IMR-90 (cell line): ENCODE measurements around the gene ZNF286A. TPM values are rescaled to one million over a fixed set of nuclear protein-coding genes. Genes with fewer than 3 reads are reported as not detected.

ENCODE experiments used
- ATAC-seq: fragments of 200-7000 bp; cut with Tn5 transposase; 2 replicates; pipeline ENCODE4 v1.9.1; 2020; ENCODE audit warnings: low read depth, mild to moderate bottlenecking, moderate library complexity
- BruUV-seq: library from RNA; stranded (reverse); fragments of 400-500 nt; replicated peaks from 2 replicates; lab custom pipeline; 2021; lab: Mats Ljungman, UMichigan
- CTCF ChIA-PET: fragments of 300-600 bp; formaldehyde crosslinking; extraction: SDS; loops from one replicate; lab custom pipeline; 2021; ENCODE audit warnings: antibody characterized with exemption; lab: Yijun Ruan, JAX
- POLR2A ChIA-PET: fragments of 300-600 bp; sonication (Branson Sonifier 250); formaldehyde crosslinking; loops from one replicate; lab custom pipeline; 2022; ENCODE audit warnings: antibody characterized with exemption; ENCODE audit not compliant: unreplicated experiment; lab: Charles Lee
- DNase-seq: peaks from one replicate; pipeline ENCODE4 v3.0.0; 2013
- H2AFZ ChIP-seq: replicated peaks from 2 replicates; pipeline ENCODE3; 2013; ENCODE audit warnings: low read length, mild to moderate bottlenecking; ENCODE audit not compliant: poor library complexity
- H2AK5ac ChIP-seq: 2 replicates; pipeline ENCODE4 v1.6.1; 2013; ENCODE audit warnings: low read depth, low read length, inconsistent platforms
- H2AK9ac ChIP-seq: replicated peaks from 2 replicates; pipeline ENCODE3; 2013; ENCODE audit warnings: mild to moderate bottlenecking, low read depth, low read length, moderate library complexity; ENCODE audit not compliant: poor library complexity
- H2BK120ac ChIP-seq: 2 replicates; pipeline ENCODE4 v1.6.1; 2013; ENCODE audit warnings: low read depth, low read length, inconsistent platforms
- H2BK15ac ChIP-seq: 3 replicates; pipeline ENCODE4 v1.6.1; 2013; ENCODE audit warnings: low read depth, low read length, inconsistent platforms
- H2BK20ac ChIP-seq: 2 replicates; pipeline ENCODE4 v1.6.1; 2013; ENCODE audit warnings: low read depth, mild to moderate bottlenecking, inconsistent platforms, low read length, moderate library complexity
- H2BK5ac ChIP-seq: 2 replicates; pipeline ENCODE4 v1.6.1; 2013; ENCODE audit warnings: mild to moderate bottlenecking, low read depth, low read length, inconsistent platforms; ENCODE audit not compliant: poor library complexity, severe bottlenecking
- H3K14ac ChIP-seq: replicated peaks from 2 replicates; pipeline ENCODE4 v1.6.1; 2013; ENCODE audit warnings: low read depth, low read length, inconsistent platforms
- H3K18ac ChIP-seq: 2 replicates; pipeline ENCODE4 v1.6.1; 2013; ENCODE audit warnings: low read depth, low read length, control low read depth
- H3K23ac ChIP-seq: 2 replicates; pipeline ENCODE4 v1.6.1; 2013; ENCODE audit warnings: low read depth, low read length, inconsistent platforms
- H3K27ac ChIP-seq: 2 replicates; pipeline ENCODE4 v1.5.1; 2013; ENCODE audit warnings: mild to moderate bottlenecking, control low read depth, low read length; ENCODE audit not compliant: insufficient read depth
- H3K27me3 ChIP-seq: 2 replicates; pipeline ENCODE4 v1.6.1; 2013; ENCODE audit warnings: low read length; ENCODE audit not compliant: control insufficient read depth, insufficient read depth
- H3K36me3 ChIP-seq: 2 replicates; pipeline ENCODE4 v1.6.1; 2013; ENCODE audit warnings: low read length, mixed read lengths; ENCODE audit not compliant: control insufficient read depth, insufficient read depth
- H3K4ac ChIP-seq: 2 replicates; pipeline ENCODE4 v1.6.1; 2013; ENCODE audit warnings: low read depth, low read length, inconsistent platforms
- H3K4me1 ChIP-seq: 2 replicates; pipeline ENCODE4 v1.6.1; 2013; ENCODE audit warnings: low read length, mixed read lengths; ENCODE audit not compliant: control insufficient read depth, insufficient read depth
- H3K4me2 ChIP-seq: 2 replicates; pipeline ENCODE4 v1.6.1; 2013; ENCODE audit warnings: low read depth, mild to moderate bottlenecking, control low read depth, low read length, moderate library complexity
- H3K4me3 ChIP-seq: 2 replicates; pipeline ENCODE4 v1.5.1; 2013; ENCODE audit warnings: low read depth, mild to moderate bottlenecking, control low read depth, low read length, moderate library complexity; ENCODE audit not compliant: insufficient read depth
- H3K56ac ChIP-seq: 2 replicates; pipeline ENCODE4 v1.6.1; 2013; ENCODE audit warnings: low read length, inconsistent platforms; ENCODE audit not compliant: insufficient read depth; ENCODE audit errors: extremely low read depth
- H3K79me1 ChIP-seq, 2 experiments: 2 replicates each; pipeline ENCODE4 v1.6.1; 2013; ENCODE audit warnings: low read length in 2 of 2, inconsistent platforms in 1 of 2, low read depth in 1 of 2
- H3K9ac ChIP-seq: 2 replicates; pipeline ENCODE4 v1.6.1; 2013; ENCODE audit warnings: low read depth, low read length, control low read depth
- H3K9me1 ChIP-seq: 2 replicates; pipeline ENCODE4 v1.6.1; 2013; ENCODE audit warnings: low read length, inconsistent platforms; ENCODE audit not compliant: insufficient read depth
- H3K9me3 ChIP-seq: 2 replicates; pipeline ENCODE4 v1.6.1; 2013; ENCODE audit warnings: low read length; ENCODE audit not compliant: control insufficient read depth, insufficient read depth
- H4K20me1 ChIP-seq: 2 replicates; pipeline ENCODE4 v1.6.1; 2013; ENCODE audit warnings: low read length, inconsistent platforms; ENCODE audit not compliant: insufficient read depth
- H4K5ac ChIP-seq: 2 replicates; pipeline ENCODE4 v1.6.1; 2013; ENCODE audit warnings: mild to moderate bottlenecking, low read depth, low read length, control low read depth
- H4K8ac ChIP-seq, 2 experiments: 2 replicates each; pipeline ENCODE4 v1.6.1; 2013; ENCODE audit warnings: low read depth in 2 of 2, low read length in 2 of 2, control low read depth in 1 of 2, inconsistent platforms in 1 of 2
- H4K91ac ChIP-seq: 2 replicates; pipeline ENCODE4 v1.6.1; 2013; ENCODE audit warnings: low read depth, low read length, inconsistent platforms; ENCODE audit not compliant: insufficient read depth
- CTCF ChIP-seq: conservative IDR thresholded peaks from 2 replicates; pipeline ENCODE4 v1.5.1; 2012; ENCODE audit warnings: mild to moderate bottlenecking, low read depth, low read length, improper control_type of control experiment
- NFE2L2 ChIP-seq: fragments of 150-350 bp; IDR thresholded peaks from 2 replicates; pipeline ENCODE4 v1.6.1; 2016; ENCODE audit warnings: low read depth, mild to moderate bottlenecking, low read length
- WGBS, 2 experiments: methylation state at CpG; one replicate each; pipeline versions ENCODE4 v1.1.5 to v1.1.7; 2013; ENCODE audit warnings: missing lambda C conversion rate in 2 of 2; ENCODE audit not compliant: insufficient read length in 1 of 2; ENCODE audit errors: extremely low coverage in 2 of 2; 5-methylcytosine and 5-hydroxymethylcytosine counted together
- dilution Hi-C: fragments of 300-500 bp; cut with HindIII; formaldehyde crosslinking; loops from one replicate; pipeline ENCODE4 v1.14.3; 2018; ENCODE audit warnings: low sequenced_read_pairs; ENCODE audit not compliant: unreplicated experiment
- in situ Hi-C: fragments of 300-500 bp; cut with MboI; formaldehyde crosslinking; loops from 3 replicates; pipeline ENCODE4 v1.14.3; 2019; ENCODE audit warnings: low sequenced_read_pairs, inconsistent platforms, mixed read lengths
- intact Hi-C: fragments of 100-400 bp; cut with micrococcal nuclease; formaldehyde crosslinking; loops from 2 replicates; pipeline ENCODE4 v1.10.0; 2022
- polyA plus RNA-seq, 3 experiments: library from polyadenylated mRNA; depleted of rRNA; stranded (reverse); fragments of >200 nt; gene quantifications; 2 replicates each; pipeline ENCODE4 v1.2.3, GENCODE V29; 2012; ENCODE audit warnings: low replicate concordance in 1 of 3
- total RNA-seq: library from RNA; depleted of rRNA; stranded (reverse); fragments of >200 nt; gene quantifications from 2 replicates; pipeline ENCODE4 v1.2.3, GENCODE V29; 2012
- TF ChIP-seq, protein P1 (sequence below): fragments of 150-350 bp; IDR thresholded peaks from 2 replicates; pipeline ENCODE4 v1.6.1; 2016; ENCODE audit warnings: low read depth, mild to moderate bottlenecking, low read length, moderate library complexity, borderline replicate concordance

Gene ZNF286A
- total and polyA plus RNA-seq, 2 of the 4 experiments (the other 2 are of a cell fraction): 19.8 to 37.6 TPM

- no peaks in the 10 kb centered on the region for H3K36me3 ChIP-seq
- H3K56ac ChIP-seq: peak overlapping the region; percentile 67; the same call in 1 of the 2 replicates
- peak overlapping the region; percentile 86 for H2BK120ac ChIP-seq
- peak overlapping the region; percentile 87 for H3K14ac ChIP-seq
- H3K27ac ChIP-seq: peak overlapping the region; percentile 83
- peak overlapping the region; percentile 93 for H4K91ac ChIP-seq
- H3K4ac ChIP-seq: peak overlapping the region; percentile 97
- H3K9ac ChIP-seq: peak overlapping the region; percentile 68
- TF ChIP-seq, protein P1, sequence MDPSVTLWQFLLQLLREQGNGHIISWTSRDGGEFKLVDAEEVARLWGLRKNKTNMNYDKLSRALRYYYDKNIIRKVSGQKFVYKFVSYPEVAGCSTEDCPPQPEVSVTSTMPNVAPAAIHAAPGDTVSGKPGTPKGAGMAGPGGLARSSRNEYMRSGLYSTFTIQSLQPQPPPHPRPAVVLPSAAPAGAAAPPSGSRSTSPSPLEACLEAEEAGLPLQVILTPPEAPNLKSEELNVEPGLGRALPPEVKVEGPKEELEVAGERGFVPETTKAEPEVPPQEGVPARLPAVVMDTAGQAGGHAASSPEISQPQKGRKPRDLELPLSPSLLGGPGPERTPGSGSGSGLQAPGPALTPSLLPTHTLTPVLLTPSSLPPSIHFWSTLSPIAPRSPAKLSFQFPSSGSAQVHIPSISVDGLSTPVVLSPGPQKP: no peak
- TF ChIP-seq CTCF: no peak
- TF ChIP-seq NFE2L2: no peak
- in situ Hi-C loops: loop anchor here (25.0 kb wide), 1 partner anchor 389 kb away; the partner anchor contains the start of gene PMP22
- H3K4me1 ChIP-seq: peaks cover 14% of the 10 kb centered on the region
- no peaks in the 10 kb centered on the region for H4K20me1 ChIP-seq
- CTCF ChIA-PET: interaction anchor here (0.9 kb wide), 1 partner anchor 347 kb away, joined by 4 read pairs; no protein-coding TSS in a partner anchor
- no peak for DNase-seq
- intact Hi-C loops: loop anchor here (5.0 kb wide), 1 partner anchor 394 kb away; no protein-coding TSS in a partner anchor
- no peaks in the 10 kb centered on the region for H3K9me3 ChIP-seq
- WGBS, 2 experiments: 41% methylated on average over 4 of the region's 14 CpGs; no CpG with 5 or more reads in 1 of the 2 experiments
- peak overlapping the region; percentile 87 for H2BK5ac ChIP-seq
- H2AK5ac ChIP-seq: peak overlapping the region; percentile 96
- peak overlapping the region; percentile 95 for H2AK9ac ChIP-seq
- peak overlapping the region; percentile 71; the same call in 2 of the 3 replicates for H2BK15ac ChIP-seq
- peak overlapping the region; percentile 97 for H3K4me2 ChIP-seq
- peak overlapping the region; percentile 32 to 82 for H4K8ac ChIP-seq
- POLR2A ChIA-PET: no interaction called here
- H3K27me3 ChIP-seq: no peaks in the 10 kb centered on the region
- H3K18ac ChIP-seq: peak overlapping the region; percentile 49
- H3K79me1 ChIP-seq: peaks cover 9 to 30% of the 10 kb centered on the region in 2 experiments
- dilution Hi-C loops: no loop called here
- TSS peak; percentile 37 for BruUV-seq
- H2AFZ ChIP-seq: peak overlapping the region; percentile 91
- peak; percentile 2; the same call in 1 of the 2 replicates for ATAC-seq
- peaks cover 4% of the 10 kb centered on the region for H3K9me1 ChIP-seq
- H2BK20ac ChIP-seq: peak overlapping the region; percentile 66
- peak overlapping the region; percentile 21 for H4K5ac ChIP-seq
- peak overlapping the region; percentile 97 for H3K23ac ChIP-seq
- peak overlapping the region; percentile 71 for H3K4me3 ChIP-seq
Observed at GRCh38 chr17:15650741-15651582, 48.6 kb upstream of the ZNF286A start.
